Erythroblast (primary cell): ENCODE data around the gene RNF166.

Experiments
- GATA1 ChIP-seq: IDR thresholded peaks from 2 replicates; pipeline ENCODE4 v1.6.1; 2011; ENCODE audit warnings: low read depth, mild to moderate bottlenecking, control low read depth, low read length, moderate library complexity
- POLR2A ChIP-seq: IDR thresholded peaks from 2 replicates; pipeline ENCODE4 v1.6.1; 2011; ENCODE audit warnings: mild to moderate bottlenecking, low read length

GRCh38 chr16:88741368-88741767, 35.2 kb upstream of the RNF166 start:
- TF ChIP-seq POLR2A (no peak), GATA1 (no peak)
